K562 (cell line): Measurements from ENCODE around the gene CEMIP2. TPM values are rescaled to one million over a fixed set of nuclear protein-coding genes. Genes with fewer than 3 reads are reported as not detected.

Experiments
- ATAC-seq: fragments of 200-7000 bp; cut with Tn5 transposase; 3 replicates; pipeline ENCODE4 v1.9.1; 2020; ENCODE audit warnings: moderate library complexity
- BruUV-seq: library from RNA; stranded (reverse); fragments of 400-500 nt; replicated peaks from 2 replicates; lab custom pipeline; 2021; lab: Mats Ljungman, UMichigan
- CTCF ChIA-PET: fragments of 300-600 bp; formaldehyde crosslinking; extraction: SDS; loops from one replicate; lab custom pipeline; 2021; ENCODE audit warnings: low intra/inter-chr PET ratio; lab: Yijun Ruan, JAX
- POLR2A ChIA-PET: fragments of 300-600, 350-650 bp; sonication (Branson Sonifier 250); formaldehyde crosslinking; extraction: SDS; loops from one replicate; lab custom pipeline; 2021; ENCODE audit warnings: antibody characterized with exemption, inconsistent platforms; lab: Yijun Ruan, JAX
- DNase-seq, 4 experiments: peaks; one replicate each; pipeline versions ENCODE4 v3.0.0 to v3.0.0-alpha.2; 2011 to 2018; ENCODE audit warnings: low spot score in 3 of 4, mixed read lengths in 3 of 4; ENCODE audit errors: extremely low read depth in 1 of 4
- FAIRE-seq: peaks from 2 replicates; lab custom pipeline; 2011; peaks lifted over from hg19 to GRCh38; lab: Jason Lieb, UNC
- H2AFZ ChIP-seq: 2 replicates; pipeline ENCODE4 v1.6.0; 2011; ENCODE audit warnings: low read depth, low read length, control low read depth, inconsistent platforms
- H3K27ac ChIP-seq: fragments of 200-600 bp; 3 replicates; pipeline ENCODE4 v1.8.0; 2011; ENCODE audit warnings: low read depth, mild to moderate bottlenecking, control low read depth, inconsistent platforms, low read length, moderate library complexity, mixed read lengths; ENCODE audit errors: extremely low read depth
- H3K27me3 ChIP-seq, 2 experiments: fragments of 300-600 bp in 1 of 2; 2 replicates in 1 of 2; 3 replicates in 1 of 2; pipeline versions ENCODE4 v1.6.0 to v1.8.0; 2011; ENCODE audit warnings: inconsistent platforms in 2 of 2, low read length in 2 of 2, mild to moderate bottlenecking in 1 of 2, mixed read lengths in 1 of 2, moderate library complexity in 1 of 2; ENCODE audit not compliant: control insufficient read depth in 2 of 2, insufficient read depth in 2 of 2
- H3K36me3 ChIP-seq: fragments of 300-600 bp; 3 replicates; pipeline ENCODE4 v1.8.0; 2011; ENCODE audit warnings: mild to moderate bottlenecking, low read length, inconsistent platforms; ENCODE audit not compliant: control insufficient read depth, insufficient read depth
- H3K4me1 ChIP-seq, 2 experiments: fragments of 200-600 bp in 1 of 2; replicated peaks in 1 of 2; 2 replicates in 1 of 2; 3 replicates in 1 of 2; pipeline versions ENCODE4 v1.5.1 to v1.8.0; 2011; ENCODE audit warnings: inconsistent platforms in 2 of 2, low read length in 2 of 2, mild to moderate bottlenecking in 1 of 2, mixed read lengths in 1 of 2, moderate library complexity in 1 of 2; ENCODE audit not compliant: control insufficient read depth in 2 of 2, insufficient read depth in 2 of 2
- H3K4me2 ChIP-seq: 2 replicates; pipeline ENCODE4 v1.6.1; 2011; ENCODE audit warnings: low read length, control low read depth, inconsistent platforms, mixed read lengths; ENCODE audit not compliant: insufficient read depth
- H3K4me3 ChIP-seq: fragments of 200-600 bp; sonication (generic), shearing (Covaris generic); 2 replicates; pipeline ENCODE4 v1.5.1; 2016; ENCODE audit warnings: control low read depth, inconsistent platforms
- H3K79me2 ChIP-seq: fragments of 200-600 bp; 3 replicates; pipeline ENCODE4 v1.8.0; 2011; ENCODE audit warnings: low read length, inconsistent platforms; ENCODE audit not compliant: control insufficient read depth, insufficient read depth
- H3K9ac ChIP-seq, 2 experiments: 2 replicates each; pipeline versions ENCODE4 v1.6.0 to v1.6.1; 2011; ENCODE audit warnings: low read depth in 2 of 2, low read length in 2 of 2, control low read depth in 1 of 2, inconsistent platforms in 1 of 2, mild to moderate bottlenecking in 1 of 2, mixed read lengths in 1 of 2; ENCODE audit not compliant: insufficient read depth in 1 of 2
- H3K9me1 ChIP-seq: one replicate; pipeline ENCODE4 v1.6.0; 2011; ENCODE audit warnings: inconsistent platforms, mild to moderate bottlenecking, low read length, moderate library complexity; ENCODE audit not compliant: control insufficient read depth, insufficient read depth
- H3K9me3 ChIP-seq: replicated peaks from 2 replicates; pipeline ENCODE4 v1.5.1; 2011; ENCODE audit warnings: low read depth, low read length, inconsistent platforms; ENCODE audit not compliant: control insufficient read depth, insufficient read depth
- H4K20me1 ChIP-seq: replicated peaks from 2 replicates; pipeline ENCODE4 v1.6.1; 2011; ENCODE audit warnings: low read length, inconsistent platforms, mixed read lengths; ENCODE audit not compliant: control insufficient read depth, insufficient read depth
- GABPB2 ChIP-seq: fragments of 250-450 bp; sonication (Bioruptor Pico); conservative IDR thresholded peaks from 2 replicates; pipeline ENCODE4 v1.5.1; 2021; ENCODE audit warnings: mild to moderate bottlenecking
- KLF13 ChIP-seq: fragments of 450-650 bp; IDR thresholded peaks from 2 replicates; pipeline ENCODE4 v1.6.1; 2016; ENCODE audit warnings: missing genetic modification characterization, low read depth, mild to moderate bottlenecking, missing compliant biosample characterization, moderate library complexity, borderline replicate concordance
- NCOA6 ChIP-seq: fragments of 450-650 bp; IDR thresholded peaks from 2 replicates; pipeline ENCODE4 v1.6.1; 2017; ENCODE audit warnings: mild to moderate bottlenecking
- RBM22 ChIP-seq: fragments of 200-400 bp; formaldehyde crosslinking; IDR thresholded peaks from 2 replicates; pipeline ENCODE4 v1.6.1; 2018; ENCODE audit warnings: low read length, low read depth; ENCODE audit not compliant: poor library complexity, severe bottlenecking
- RBM34 ChIP-seq: fragments of 200-400 bp; formaldehyde crosslinking; IDR thresholded peaks from 2 replicates; pipeline ENCODE4 v1.6.1; 2018; ENCODE audit warnings: low read length, borderline replicate concordance; ENCODE audit not compliant: insufficient read depth
- ZNF778 ChIP-seq: fragments of 450-650 bp; formaldehyde crosslinking; IDR thresholded peaks from 2 replicates; pipeline ENCODE4 v1.4.0; 2020; ENCODE audit warnings: mild to moderate bottlenecking, moderate library complexity
- WGBS: fragments of 100-300 bp; shearing (Covaris generic); methylation state at CpG from one replicate; pipeline ENCODE4 v1.1.6; 2016; ENCODE audit warnings: low coverage, mixed read lengths; ENCODE audit not compliant: insufficient coverage; ENCODE audit errors: missing lambda C conversion rate; 5-methylcytosine and 5-hydroxymethylcytosine counted together
- in situ Hi-C: fragments of 300-500 bp; cut with MboI; formaldehyde crosslinking; loops from 4 replicates; pipeline ENCODE4 v1.15.0; 2018; ENCODE audit warnings: inconsistent platforms, mixed read lengths
- intact Hi-C: fragments of 100-400 bp; cut with micrococcal nuclease; formaldehyde crosslinking; loops from 2 replicates; pipeline ENCODE4 v1.14.2; 2022
- polyA plus RNA-seq, 8 experiments: library from polyadenylated mRNA; depleted of rRNA in 4 of 8; stranded (reverse) in 5 of 8; unstranded in 3 of 8; fragments of >200 nt; fragmentation: Nextera tagmentation in 2 of 8; fragmentation: Illumina TruSeq in 1 of 8; extraction: Ambion mirVana in 2 of 8; extraction: Trizol in 1 of 8; gene quantifications; 2 replicates each; pipeline versions ENCODE4 v1.2.1 to v1.2.3, GENCODE V29; 2011 to 2014; ENCODE audit warnings: inconsistent platforms in 1 of 8, missing spikeins in 1 of 8
- total RNA-seq, 7 experiments: library from RNA; depleted of rRNA in 6 of 7; stranded (reverse); fragments of >200 nt in 6 of 7; fragmentation: Illumina TruSeq in 2 of 7; extraction: Trizol in 2 of 7; gene quantifications; 2 replicates each; pipeline versions ENCODE4 v1.2.1 to v1.2.3, GENCODE V29; 2011 to 2021; ENCODE audit warnings: low replicate concordance in 1 of 7
- TF ChIP-seq, protein P1 (sequence below): sonication (generic); IDR thresholded peaks from 2 replicates; pipeline ENCODE4 v1.6.1; 2016
- TF ChIP-seq, protein P2 (sequence below), 2 experiments: fragments of 450-650 bp in 1 of 2; sonication (generic) in 1 of 2; formaldehyde crosslinking in 1 of 2; IDR thresholded peaks; 2 replicates each; pipeline versions ENCODE4 v1.7.1 to v1.9.0; 2016 to 2022; ENCODE audit warnings: inconsistent platforms in 1 of 2, mild to moderate bottlenecking in 1 of 2, missing genetic modification reagents in 1 of 2
- TF ChIP-seq, protein P3 (sequence below): fragments of 450-650 bp; IDR thresholded peaks from 2 replicates; pipeline ENCODE4 v1.6.1; 2014; ENCODE audit warnings: low read depth, mild to moderate bottlenecking, moderate library complexity, borderline replicate concordance

Gene CEMIP2
- total and polyA plus RNA-seq, 9 of the 15 experiments (the other 6 are each of a cell fraction or from before 2014, with no cell fraction given) = 5.4 to 29.9 (median 14.2) TPM

DNA sequence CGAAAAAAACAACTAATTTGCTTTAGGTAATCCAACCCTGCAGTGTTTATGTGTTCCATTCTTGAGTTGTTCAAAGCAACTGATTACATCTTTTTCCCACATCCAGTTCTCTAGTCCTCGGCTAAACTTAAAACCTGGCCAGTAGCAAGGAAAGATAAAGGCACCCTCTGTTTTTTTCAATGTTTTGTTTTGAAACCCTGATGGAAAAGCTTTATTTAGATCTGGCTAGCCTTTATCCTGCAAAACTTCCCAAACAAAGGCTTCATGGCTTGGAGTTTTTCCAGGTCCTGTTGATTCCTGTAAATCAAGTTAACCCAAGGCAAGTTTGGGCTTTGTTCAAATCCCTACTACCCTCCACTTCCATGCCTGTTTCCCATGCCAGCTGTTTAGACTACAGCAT is 105.1 kb downstream of the CEMIP2 start:
- no peak overlapping the region for H3K4me2 ChIP-seq
- no peaks in the 10 kb centered on the region; a peak in 2 of 5 replicates for H3K4me1 ChIP-seq
- no peaks in the 10 kb centered on the region for H3K9me1 ChIP-seq
- no peak overlapping the region for H3K9ac ChIP-seq
- no TSS peak for BruUV-seq
- FAIRE-seq = no peak
- no peak overlapping the region for H3K4me3 ChIP-seq
- no peaks in the 10 kb centered on the region for H4K20me1 ChIP-seq
- intact Hi-C loops (no loop called here), in situ Hi-C loops (no loop called here)
- ChIA-PET CTCF (no interaction called here), POLR2A (no interaction called here)
- no peaks in the 10 kb centered on the region for H3K27me3 ChIP-seq
- H3K36me3 ChIP-seq = no peaks in the 10 kb centered on the region
- H2AFZ ChIP-seq = peak overlapping the region; percentile 33; the same call in 1 of the 2 replicates
- H3K79me2 ChIP-seq = no peaks in the 10 kb centered on the region
- no peak overlapping the region for H3K27ac ChIP-seq
- no CpG with 5 or more reads among the region's 2 CpGs for WGBS
- no peaks in the 10 kb centered on the region for H3K9me3 ChIP-seq
- no peak for DNase-seq
- ATAC-seq = no peak
- TF ChIP-seq NCOA6 = no peak
- TF ChIP-seq, protein P1, sequence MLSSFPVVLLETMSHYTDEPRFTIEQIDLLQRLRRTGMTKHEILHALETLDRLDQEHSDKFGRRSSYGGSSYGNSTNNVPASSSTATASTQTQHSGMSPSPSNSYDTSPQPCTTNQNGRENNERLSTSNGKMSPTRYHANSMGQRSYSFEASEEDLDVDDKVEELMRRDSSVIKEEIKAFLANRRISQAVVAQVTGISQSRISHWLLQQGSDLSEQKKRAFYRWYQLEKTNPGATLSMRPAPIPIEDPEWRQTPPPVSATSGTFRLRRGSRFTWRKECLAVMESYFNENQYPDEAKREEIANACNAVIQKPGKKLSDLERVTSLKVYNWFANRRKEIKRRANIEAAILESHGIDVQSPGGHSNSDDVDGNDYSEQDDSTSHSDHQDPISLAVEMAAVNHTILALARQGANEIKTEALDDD = peak; percentile 58
- TF ChIP-seq RBM22 = no peak
- TF ChIP-seq, protein P2, sequence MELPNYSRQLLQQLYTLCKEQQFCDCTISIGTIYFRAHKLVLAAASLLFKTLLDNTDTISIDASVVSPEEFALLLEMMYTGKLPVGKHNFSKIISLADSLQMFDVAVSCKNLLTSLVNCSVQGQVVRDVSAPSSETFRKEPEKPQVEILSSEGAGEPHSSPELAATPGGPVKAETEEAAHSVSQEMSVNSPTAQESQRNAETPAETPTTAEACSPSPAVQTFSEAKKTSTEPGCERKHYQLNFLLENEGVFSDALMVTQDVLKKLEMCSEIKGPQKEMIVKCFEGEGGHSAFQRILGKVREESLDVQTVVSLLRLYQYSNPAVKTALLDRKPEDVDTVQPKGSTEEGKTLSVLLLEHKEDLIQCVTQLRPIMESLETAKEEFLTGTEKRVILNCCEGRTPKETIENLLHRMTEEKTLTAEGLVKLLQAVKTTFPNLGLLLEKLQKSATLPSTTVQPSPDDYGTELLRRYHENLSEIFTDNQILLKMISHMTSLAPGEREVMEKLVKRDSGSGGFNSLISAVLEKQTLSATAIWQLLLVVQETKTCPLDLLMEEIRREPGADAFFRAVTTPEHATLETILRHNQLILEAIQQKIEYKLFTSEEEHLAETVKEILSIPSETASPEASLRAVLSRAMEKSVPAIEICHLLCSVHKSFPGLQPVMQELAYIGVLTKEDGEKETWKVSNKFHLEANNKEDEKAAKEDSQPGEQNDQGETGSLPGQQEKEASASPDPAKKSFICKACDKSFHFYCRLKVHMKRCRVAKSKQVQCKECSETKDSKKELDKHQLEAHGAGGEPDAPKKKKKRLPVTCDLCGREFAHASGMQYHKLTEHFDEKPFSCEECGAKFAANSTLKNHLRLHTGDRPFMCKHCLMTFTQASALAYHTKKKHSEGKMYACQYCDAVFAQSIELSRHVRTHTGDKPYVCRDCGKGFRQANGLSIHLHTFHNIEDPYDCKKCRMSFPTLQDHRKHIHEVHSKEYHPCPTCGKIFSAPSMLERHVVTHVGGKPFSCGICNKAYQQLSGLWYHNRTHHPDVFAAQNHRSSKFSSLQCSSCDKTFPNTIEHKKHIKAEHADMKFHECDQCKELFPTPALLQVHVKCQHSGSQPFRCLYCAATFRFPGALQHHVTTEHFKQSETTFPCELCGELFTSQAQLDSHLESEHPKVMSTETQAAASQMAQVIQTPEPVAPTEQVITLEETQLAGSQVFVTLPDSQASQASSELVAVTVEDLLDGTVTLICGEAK (IDR thresholded peaks at IDR 0.05) = 0 out of 2 replicates have a peak, but pooled peaks have one; percentile 32
- TF ChIP-seq, protein P2 (CRISPR knock-in tag; IDR thresholded peaks at IDR 0.05) = no peak
- TF ChIP-seq, protein P3, sequence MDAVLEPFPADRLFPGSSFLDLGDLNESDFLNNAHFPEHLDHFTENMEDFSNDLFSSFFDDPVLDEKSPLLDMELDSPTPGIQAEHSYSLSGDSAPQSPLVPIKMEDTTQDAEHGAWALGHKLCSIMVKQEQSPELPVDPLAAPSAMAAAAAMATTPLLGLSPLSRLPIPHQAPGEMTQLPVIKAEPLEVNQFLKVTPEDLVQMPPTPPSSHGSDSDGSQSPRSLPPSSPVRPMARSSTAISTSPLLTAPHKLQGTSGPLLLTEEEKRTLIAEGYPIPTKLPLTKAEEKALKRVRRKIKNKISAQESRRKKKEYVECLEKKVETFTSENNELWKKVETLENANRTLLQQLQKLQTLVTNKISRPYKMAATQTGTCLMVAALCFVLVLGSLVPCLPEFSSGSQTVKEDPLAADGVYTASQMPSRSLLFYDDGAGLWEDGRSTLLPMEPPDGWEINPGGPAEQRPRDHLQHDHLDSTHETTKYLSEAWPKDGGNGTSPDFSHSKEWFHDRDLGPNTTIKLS = no peak
- TF ChIP-seq GABPB2 = no peak
- no peak for TF ChIP-seq RBM34
- TF ChIP-seq KLF13 (tag) = no peak
- TF ChIP-seq ZNF778 (CRISPR knock-in tag) = no peak
